ACC112 (cell line): ENCODE results near the gene CAMK2G.
"Not testable (repeated sequence)": the region's sequence is repeated elsewhere in the genome, so short reads cannot be mapped to it uniquely, and the experiment has no call there.

Experiments
- H2AFZ ChIP-seq: fragments of 200-600 bp; sonication (generic); one replicate; pipeline ENCODE4 v1.6.0; 2017; ENCODE audit warnings: antibody characterized with exemption, low read length; ENCODE audit not compliant: unreplicated experiment
- H3K27ac ChIP-seq: fragments of 200-600 bp; sonication (generic); 2 replicates; pipeline ENCODE4 v1.5.1; 2014; ENCODE audit warnings: low read depth, mild to moderate bottlenecking, antibody characterized with exemption, low read length, moderate library complexity
- H3K27me3 ChIP-seq: fragments of 200-600 bp; sonication (generic); 2 replicates; pipeline ENCODE4 v1.6.1; 2014; ENCODE audit warnings: mild to moderate bottlenecking, antibody characterized with exemption, low read length, moderate library complexity, mixed read lengths; ENCODE audit not compliant: insufficient read depth
- H3K36me3 ChIP-seq: fragments of 200-600 bp; sonication (generic); 2 replicates; pipeline ENCODE4 v1.6.1; 2016; ENCODE audit warnings: mild to moderate bottlenecking, antibody characterized with exemption, low read length, moderate library complexity, mixed read lengths; ENCODE audit not compliant: insufficient read depth
- H3K4me1 ChIP-seq: fragments of 200-600 bp; sonication (generic); one replicate; pipeline ENCODE4 v1.6.1; 2016; ENCODE audit warnings: low read length, mixed read lengths; ENCODE audit not compliant: insufficient read depth, unreplicated experiment, control insufficient read depth
- H3K4me3 ChIP-seq: fragments of 200-600 bp; sonication (generic); 2 replicates; pipeline ENCODE4 v1.5.1; 2014; ENCODE audit warnings: mild to moderate bottlenecking, low read depth, low read length
- H3K79me2 ChIP-seq: fragments of 200-600 bp; sonication (generic); one replicate; pipeline ENCODE4 v1.6.0; 2016; ENCODE audit warnings: low read length; ENCODE audit not compliant: control insufficient read depth, unreplicated experiment, insufficient read depth

CAMK2G gene

DNA sequence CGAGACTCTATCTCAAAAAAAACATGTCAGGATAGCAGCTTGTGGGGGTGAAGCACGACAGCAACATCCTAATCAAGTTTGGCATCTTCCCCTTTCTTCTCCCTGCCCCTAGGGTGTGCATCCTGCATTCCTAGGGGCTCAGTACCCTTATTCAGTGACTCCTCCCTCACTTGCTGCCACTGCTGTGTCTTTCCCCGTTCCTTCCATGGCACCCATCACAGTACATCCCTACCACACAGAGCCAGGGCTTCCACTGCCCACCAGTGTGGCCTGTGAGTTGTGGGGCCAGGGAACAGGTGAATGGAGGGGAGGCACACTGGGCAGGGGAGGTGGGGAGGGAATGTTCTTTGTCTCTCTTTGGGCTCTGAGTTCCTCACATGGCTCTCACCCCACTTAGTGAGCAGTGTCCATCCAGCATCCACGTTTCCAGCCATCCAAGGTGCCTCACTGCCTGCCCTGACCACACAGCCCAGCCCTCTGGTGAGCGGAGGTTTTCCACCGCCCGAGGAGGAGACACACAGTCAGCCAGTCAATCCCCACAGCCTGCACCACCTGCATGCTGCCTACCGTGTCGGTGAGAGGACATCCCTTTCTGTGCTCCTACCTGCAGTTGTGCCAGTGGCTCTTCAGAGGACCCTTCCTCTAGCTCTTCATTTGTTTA lies 74.3 kb downstream of the CAMK2G start:
- peaks cover 20% of the 10 kb centered on the region for H3K36me3 ChIP-seq
- H3K79me2 ChIP-seq: no peaks in the 10 kb centered on the region
- no peak overlapping the region for H2AFZ ChIP-seq
- H3K4me3 ChIP-seq: no peak overlapping the region
- no peaks in the 10 kb centered on the region for H3K4me1 ChIP-seq
- H3K27ac ChIP-seq: no peak overlapping the region
- no peaks in the 10 kb centered on the region for H3K27me3 ChIP-seq

DNA sequence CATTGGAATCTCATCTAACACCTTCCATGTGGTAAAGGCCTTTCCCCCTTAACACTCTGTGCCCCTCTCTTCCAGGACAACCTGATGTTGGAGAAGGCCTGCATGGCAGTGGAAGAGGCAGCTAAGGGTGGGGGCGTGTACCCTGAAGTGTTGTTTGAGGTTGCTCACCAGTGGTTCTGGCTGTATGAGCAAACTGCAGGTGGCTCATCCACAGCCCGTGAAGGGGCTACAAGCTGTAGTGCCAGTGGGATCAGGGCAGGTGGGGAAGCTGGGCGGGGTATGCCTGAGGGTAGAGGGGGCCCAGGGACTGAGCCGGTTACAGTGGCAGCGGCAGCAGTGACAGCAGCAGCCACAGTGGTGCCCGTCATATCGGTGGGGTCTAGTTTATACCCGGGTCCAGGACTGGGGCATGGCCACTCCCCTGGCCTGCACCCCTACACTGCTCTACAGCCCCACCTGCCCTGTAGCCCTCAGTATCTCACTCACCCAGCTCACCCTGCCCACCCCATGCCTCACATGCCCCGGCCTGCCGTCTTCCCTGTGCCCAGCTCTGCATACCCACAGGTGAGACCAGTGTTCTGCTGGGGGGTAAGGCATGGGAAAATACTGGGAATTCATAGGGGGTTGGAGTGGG lies 75.3 kb downstream of the CAMK2G start:
- H3K27ac ChIP-seq: no peak overlapping the region

DNA sequence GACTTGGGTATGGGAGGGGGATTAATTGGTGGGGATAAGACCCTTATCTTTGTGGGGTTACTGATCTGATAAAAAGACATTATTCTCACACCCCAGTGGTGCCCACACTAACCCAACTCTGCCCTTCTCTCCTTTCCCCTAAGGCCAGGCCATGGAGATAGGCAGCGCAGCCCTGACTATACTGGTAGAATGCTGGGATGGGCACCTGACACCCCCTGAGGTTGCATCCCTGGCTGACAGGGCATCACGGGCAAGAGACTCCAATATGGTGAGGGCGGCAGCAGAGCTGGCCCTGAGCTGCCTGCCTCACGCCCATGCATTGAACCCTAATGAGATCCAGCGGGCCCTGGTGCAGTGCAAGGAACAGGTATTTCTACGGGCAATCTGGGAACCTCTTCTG lies 76.3 kb downstream of the CAMK2G start:
- Histone ChIP-seq H3K27ac (no peak overlapping the region), H3K4me1 (no peaks in the 10 kb centered on the region), H2AFZ (no peak overlapping the region), H3K4me3 (no peak overlapping the region), H3K27me3 (no peaks in the 10 kb centered on the region), H3K79me2 (no peaks in the 10 kb centered on the region), H3K36me3 (peaks cover 24% of the 10 kb centered on the region)

More for the DNA sequence above, 75.3 kb downstream of the CAMK2G start:
- Histone ChIP-seq H3K79me2 (no peaks in the 10 kb centered on the region), H2AFZ (no peak overlapping the region), H3K4me1 (no peaks in the 10 kb centered on the region), H3K36me3 (peaks cover 22% of the 10 kb centered on the region), H3K27me3 (no peaks in the 10 kb centered on the region), H3K4me3 (no peak overlapping the region)

DNA sequence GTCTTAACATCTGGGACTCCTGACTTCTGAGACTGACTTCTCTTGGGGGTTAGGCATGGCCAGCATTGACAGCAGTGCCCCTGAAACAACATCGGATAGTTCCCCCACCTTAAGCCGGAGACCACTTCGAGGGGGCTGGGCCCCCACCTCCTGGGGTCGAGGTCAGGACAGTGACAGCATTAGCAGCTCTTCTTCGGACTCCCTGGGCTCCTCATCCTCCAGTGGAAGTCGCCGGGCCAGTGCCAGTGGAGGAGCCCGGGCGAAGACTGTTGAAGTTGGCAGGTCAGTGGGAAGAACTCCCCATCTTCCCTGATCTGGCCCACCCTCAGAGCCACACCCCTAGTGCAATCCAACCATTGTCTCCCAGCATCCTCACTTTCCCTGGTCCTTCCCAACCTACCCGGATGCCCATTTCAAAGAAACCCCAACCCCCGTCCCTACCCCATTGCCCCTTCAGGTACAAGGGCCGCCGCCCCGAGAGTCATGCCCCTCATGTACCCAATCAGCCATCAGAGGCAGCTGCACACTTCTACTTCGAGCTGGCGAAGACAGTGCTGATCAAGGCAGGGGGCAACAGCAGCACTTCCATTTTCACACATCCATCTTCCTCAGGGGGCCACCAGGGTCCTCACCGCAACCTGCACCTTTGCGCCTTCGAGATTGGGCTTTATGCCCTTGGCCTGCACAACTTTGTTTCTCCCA lies 76.9 kb downstream of the CAMK2G start:
- Histone ChIP-seq H3K4me1 (no peaks in the 10 kb centered on the region), H3K36me3 (peaks cover 26% of the 10 kb centered on the region)

DNA sequence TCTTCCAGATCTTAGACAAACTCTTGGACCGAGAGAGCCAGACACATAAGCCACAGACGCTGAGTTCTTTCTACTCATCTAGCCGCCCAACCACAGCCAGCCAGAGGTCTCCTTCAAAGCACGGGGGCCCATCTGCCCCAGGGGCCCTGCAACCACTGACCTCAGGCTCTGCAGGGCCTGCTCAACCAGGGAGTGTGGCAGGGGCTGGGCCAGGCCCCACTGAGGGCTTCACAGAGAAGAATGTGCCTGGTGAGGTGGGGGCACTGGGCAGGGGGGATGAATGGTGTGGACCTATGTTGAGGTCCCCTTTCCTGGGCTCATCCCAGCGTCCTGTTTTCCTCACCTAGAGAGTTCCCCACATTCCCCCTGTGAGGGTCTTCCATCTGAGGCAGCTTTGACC lies 77.6 kb downstream of the CAMK2G start:
- Histone ChIP-seq H3K36me3 (peaks cover 20% of the 10 kb centered on the region), H3K27ac (no peak overlapping the region), H3K27me3 (no peaks in the 10 kb centered on the region), H3K4me3 (no peak overlapping the region), H3K4me1 (no peaks in the 10 kb centered on the region), H2AFZ (no peak overlapping the region), H3K79me2 (no peaks in the 10 kb centered on the region)

More for the DNA sequence above, 76.9 kb downstream of the CAMK2G start:
- no peaks in the 10 kb centered on the region for H3K27me3 ChIP-seq
- no peak overlapping the region for H3K4me3 ChIP-seq
- no peaks in the 10 kb centered on the region for H3K79me2 ChIP-seq
- no peak overlapping the region for H2AFZ ChIP-seq
- H3K27ac ChIP-seq: no peak overlapping the region

DNA sequence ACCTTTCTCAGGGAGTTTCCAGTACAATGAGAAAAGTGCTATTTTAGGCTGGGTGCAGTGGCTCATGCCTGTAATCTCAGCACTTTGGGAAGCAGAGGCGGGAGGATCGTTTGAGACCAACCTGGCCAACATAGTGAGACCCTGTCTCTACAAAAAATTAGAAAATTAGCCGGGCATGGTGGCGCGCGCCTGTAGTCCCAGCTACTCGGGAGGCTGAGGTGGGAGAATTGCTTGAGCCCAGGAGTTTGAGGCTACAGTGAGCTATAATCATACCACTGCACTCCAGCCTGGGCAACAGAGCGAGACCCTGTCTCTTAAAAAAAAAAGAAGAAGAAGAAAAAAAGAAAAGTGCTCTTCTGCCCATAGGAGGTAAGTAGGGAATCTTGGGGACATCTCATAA lies 78.3 kb downstream of the CAMK2G start:
- H3K79me2 ChIP-seq, H3K27me3 ChIP-seq, H3K27ac ChIP-seq, H3K4me3 ChIP-seq, H3K4me1 ChIP-seq, H2AFZ ChIP-seq: not testable (repeated sequence)
- H3K36me3 ChIP-seq: peaks cover 23% of the 10 kb centered on the region

DNA sequence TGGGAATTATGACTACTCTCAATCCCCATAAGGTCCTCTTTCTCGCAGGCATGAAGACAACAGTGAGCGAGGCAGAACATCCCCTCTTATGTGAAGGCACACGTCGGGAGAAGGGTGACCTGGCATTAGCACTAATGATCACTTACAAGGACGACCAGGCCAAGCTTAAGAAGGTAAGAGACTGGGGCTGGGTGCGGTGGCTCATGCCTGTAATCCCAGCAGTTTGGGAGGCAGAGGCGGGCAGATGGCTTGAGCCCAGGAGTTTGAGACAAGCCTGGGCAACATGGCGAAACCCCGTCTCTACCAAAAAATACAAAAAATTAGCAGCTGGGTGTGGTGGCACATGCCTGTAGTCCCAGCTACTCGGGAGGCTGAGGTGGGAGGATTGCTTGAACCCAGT lies 78.9 kb downstream of the CAMK2G start:
- not testable (repeated sequence) for H2AFZ ChIP-seq, H3K27me3 ChIP-seq, H3K79me2 ChIP-seq, H3K27ac ChIP-seq, H3K4me3 ChIP-seq, H3K4me1 ChIP-seq
- peaks cover 26% of the 10 kb centered on the region for H3K36me3 ChIP-seq

DNA sequence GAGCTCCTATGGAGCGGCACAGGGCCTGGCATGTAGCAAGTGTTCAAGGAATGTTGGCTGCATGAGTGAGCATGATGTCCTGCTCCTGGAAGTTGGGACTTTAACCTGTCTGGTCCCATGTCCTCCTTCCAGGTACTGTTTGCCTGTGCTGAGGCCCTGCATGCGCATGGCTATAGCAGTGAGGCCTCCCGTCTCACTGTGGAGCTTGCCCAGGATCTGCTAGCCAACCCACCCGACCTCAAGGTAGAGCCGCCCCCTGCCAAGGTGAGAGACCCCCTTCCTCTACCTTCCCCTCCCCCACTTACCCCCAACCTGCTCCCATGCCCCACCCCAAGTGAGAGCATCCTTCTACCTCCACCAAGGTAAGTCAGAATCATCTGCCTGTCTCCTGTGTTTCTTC lies 80.9 kb downstream of the CAMK2G start:
- Histone ChIP-seq H3K4me1 (no peaks in the 10 kb centered on the region), H3K4me3 (no peak overlapping the region), H3K79me2 (peaks cover 10% of the 10 kb centered on the region), H3K27ac (no peak overlapping the region), H3K36me3 (peaks cover 39% of the 10 kb centered on the region), H3K27me3 (no peaks in the 10 kb centered on the region), H2AFZ (no peak overlapping the region)

DNA sequence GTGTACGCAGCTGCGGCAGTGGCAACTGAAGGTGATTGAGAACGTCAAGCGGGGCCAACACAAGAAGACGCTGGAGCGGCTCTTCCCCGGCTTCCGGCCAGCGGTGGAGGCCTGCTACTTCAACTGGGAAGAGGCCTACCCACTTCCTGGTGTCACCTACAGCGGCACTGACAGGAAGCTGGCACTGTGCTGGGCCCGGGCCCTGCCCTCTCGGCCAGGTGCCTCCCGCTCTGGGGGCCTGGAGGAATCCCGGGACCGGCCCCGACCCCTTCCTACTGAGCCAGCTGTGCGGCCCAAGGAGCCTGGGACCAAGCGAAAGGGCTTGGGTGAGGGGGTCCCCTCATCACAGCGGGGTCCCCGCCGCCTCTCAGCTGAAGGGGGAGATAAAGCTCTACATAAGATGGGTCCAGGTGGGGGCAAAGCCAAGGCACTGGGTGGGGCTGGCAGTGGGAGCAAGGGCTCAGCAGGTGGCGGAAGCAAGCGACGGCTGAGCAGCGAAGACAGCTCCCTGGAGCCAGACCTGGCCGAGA lies 82.4 kb downstream of the CAMK2G start:
- Histone ChIP-seq H2AFZ (no peak overlapping the region), H3K27ac (no peak overlapping the region), H3K4me3 (no peak overlapping the region), H3K79me2 (peaks cover 25% of the 10 kb centered on the region), H3K27me3 (no peaks in the 10 kb centered on the region), H3K4me1 (peaks cover 10% of the 10 kb centered on the region), H3K36me3 (peaks cover 35% of the 10 kb centered on the region)

DNA sequence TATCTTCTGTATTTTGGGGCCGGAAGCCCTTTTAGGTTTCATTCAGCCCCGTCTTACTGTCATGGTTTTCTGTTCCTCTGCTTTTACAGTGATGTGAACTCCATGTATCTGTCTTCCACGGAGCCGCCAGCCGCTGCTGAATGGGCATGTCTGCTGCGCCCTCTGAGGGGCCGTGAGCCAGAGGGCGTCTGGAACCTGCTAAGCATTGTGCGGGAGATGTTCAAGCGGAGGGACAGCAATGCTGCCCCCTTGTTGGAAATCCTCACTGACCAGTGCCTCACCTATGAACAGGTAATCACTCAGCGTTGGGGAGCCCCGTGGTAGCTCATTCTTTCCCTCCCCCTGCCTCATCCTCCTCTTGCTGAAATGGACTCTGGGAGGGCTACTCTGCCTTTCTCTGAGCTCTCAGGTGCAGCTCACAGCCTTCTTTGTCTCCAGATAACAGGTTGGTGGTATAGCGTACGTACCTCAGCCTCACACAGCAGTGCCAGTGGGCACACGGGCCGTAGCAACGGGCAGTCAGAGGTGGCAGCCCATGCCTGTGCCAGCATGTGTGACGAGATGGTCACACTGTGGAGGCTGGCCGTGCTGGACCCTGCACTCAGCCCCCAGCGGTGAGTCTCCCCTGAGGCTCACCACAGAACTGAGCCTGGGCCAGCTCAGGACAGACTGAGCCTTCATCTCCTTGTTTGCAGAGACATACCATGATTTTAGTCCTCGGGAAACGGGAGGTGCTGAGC lies 83.3 kb downstream of the CAMK2G start:
- Histone ChIP-seq H3K27ac (no peak overlapping the region), H3K4me3 (no peak overlapping the region), H3K4me1 (peaks cover 10% of the 10 kb centered on the region), H3K36me3 (peaks cover 35% of the 10 kb centered on the region), H2AFZ (no peak overlapping the region), H3K27me3 (no peaks in the 10 kb centered on the region), H3K79me2 (peaks cover 34% of the 10 kb centered on the region)
